Suprapubic skin (tissue), 4 donors: ENCODE data around the gene SHKBP1.

Source experiments
- EP300 ChIP-seq: sonication (generic); formaldehyde crosslinking; IDR thresholded peaks from one replicate; pipeline ENCODE4 v1.6.1; 2017; ENCODE audit warnings: antibody characterized with exemption
- POLR2A ChIP-seq, 2 donors: fragments of 450-650 bp; IDR thresholded peaks; one replicate each; pipeline ENCODE4 v1.6.1; 2017; ENCODE audit warnings: antibody characterized with exemption in 2 of 2, mild to moderate bottlenecking in 2 of 2, moderate library complexity in 2 of 2
- POLR2AphosphoS5 ChIP-seq, 3 donors: sonication (generic); formaldehyde crosslinking; IDR thresholded peaks; one replicate each; pipeline ENCODE4 v1.6.1; 2017; ENCODE audit warnings: antibody characterized with exemption in 3 of 3
- TF ChIP-seq, protein P1 (sequence below), 2 donors: fragments of 200-600 bp in 1 of 2; fragments of 450-650 bp in 1 of 2; sonication (generic) in 1 of 2; IDR thresholded peaks; one replicate each; pipeline ENCODE4 v1.5.1; 2016 to 2019; ENCODE audit warnings: antibody characterized with exemption in 2 of 2, mild to moderate bottlenecking in 1 of 2, moderate library complexity in 1 of 2

DNA sequence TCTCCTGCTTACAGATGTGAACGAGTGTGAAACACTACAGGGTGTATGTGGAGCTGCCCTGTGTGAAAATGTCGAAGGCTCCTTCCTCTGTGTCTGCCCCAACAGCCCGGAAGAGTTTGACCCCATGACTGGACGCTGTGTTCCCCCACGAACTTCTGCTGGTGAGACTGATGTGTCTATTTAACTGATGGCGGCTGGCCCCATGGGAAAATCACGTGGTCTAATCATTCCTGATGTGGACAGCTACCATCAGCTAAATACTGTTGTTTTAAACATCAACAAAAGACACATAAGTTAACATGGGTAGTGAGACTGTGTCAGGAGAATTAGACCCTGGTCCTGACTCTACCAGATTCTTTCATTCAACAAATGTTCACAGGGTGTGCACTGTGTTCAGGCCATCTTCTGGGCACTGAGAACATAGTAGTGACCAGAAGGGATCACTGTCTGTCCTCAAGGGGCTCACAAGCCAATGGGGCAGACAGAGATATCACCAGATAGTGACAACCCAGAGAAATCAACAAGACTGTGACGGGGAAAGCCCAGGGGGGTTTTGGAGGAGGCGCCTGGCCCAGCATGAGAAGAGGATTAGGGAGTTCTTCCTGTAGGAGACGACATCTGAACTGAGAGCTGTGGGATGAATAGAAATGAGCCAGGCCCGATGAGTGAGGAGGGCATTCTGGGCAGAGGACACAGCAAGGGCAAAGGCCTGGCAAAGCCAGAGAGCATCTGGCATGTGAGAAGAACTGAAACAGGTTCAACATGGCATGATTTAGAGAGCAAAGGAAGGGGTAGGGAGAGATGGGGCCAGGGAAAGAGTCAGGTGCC is 42.9 kb downstream of the SHKBP1 start:
- TF ChIP-seq, protein P1, sequence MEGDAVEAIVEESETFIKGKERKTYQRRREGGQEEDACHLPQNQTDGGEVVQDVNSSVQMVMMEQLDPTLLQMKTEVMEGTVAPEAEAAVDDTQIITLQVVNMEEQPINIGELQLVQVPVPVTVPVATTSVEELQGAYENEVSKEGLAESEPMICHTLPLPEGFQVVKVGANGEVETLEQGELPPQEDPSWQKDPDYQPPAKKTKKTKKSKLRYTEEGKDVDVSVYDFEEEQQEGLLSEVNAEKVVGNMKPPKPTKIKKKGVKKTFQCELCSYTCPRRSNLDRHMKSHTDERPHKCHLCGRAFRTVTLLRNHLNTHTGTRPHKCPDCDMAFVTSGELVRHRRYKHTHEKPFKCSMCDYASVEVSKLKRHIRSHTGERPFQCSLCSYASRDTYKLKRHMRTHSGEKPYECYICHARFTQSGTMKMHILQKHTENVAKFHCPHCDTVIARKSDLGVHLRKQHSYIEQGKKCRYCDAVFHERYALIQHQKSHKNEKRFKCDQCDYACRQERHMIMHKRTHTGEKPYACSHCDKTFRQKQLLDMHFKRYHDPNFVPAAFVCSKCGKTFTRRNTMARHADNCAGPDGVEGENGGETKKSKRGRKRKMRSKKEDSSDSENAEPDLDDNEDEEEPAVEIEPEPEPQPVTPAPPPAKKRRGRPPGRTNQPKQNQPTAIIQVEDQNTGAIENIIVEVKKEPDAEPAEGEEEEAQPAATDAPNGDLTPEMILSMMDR (IDR thresholded peaks at IDR 0.05), result no peak
- TF ChIP-seq EP300 (no peak), POLR2AphosphoS5 (IDR thresholded peaks at IDR 0.05) (no peak), POLR2A (IDR thresholded peaks at IDR 0.05) (no peak)
